Calu3 (cell line): ENCODE data around the gene HES3. TPM values are rescaled to one million over a fixed set of nuclear protein-coding genes. Genes with fewer than 3 reads are reported as not detected.

ENCODE experiments used
- Bru-seq: library from RNA; stranded (reverse); fragments of 400-500 nt; gene quantifications from one replicate; lab custom pipeline; 2021; lab: Mats Ljungman, UMichigan
- BruChase-seq, 2 experiments: library from RNA; stranded (reverse); fragments of 400-500 nt; gene quantifications; one replicate each; lab custom pipeline; 2021; lab: Mats Ljungman, UMichigan
- BruUV-seq: library from RNA; stranded (reverse); fragments of 400-500 nt; replicated peaks from 2 replicates; lab custom pipeline; 2021; lab: Mats Ljungman, UMichigan
- CTCF ChIA-PET: fragments of 300-600 bp; sonication (Branson Sonifier 250); formaldehyde crosslinking; loops from one replicate; lab custom pipeline; 2022; ENCODE audit warnings: antibody characterized with exemption; lab: Charles Lee
- DNase-seq: peaks from one replicate; pipeline ENCODE4 v3.0.0; 2022
- H3K27ac Mint-ChIP-seq: one replicate; pipeline ENCODE4 v1.8.0; 2022; ENCODE audit warnings: mixed read lengths; ENCODE audit not compliant: unreplicated experiment
- H3K27me3 Mint-ChIP-seq: one replicate; pipeline ENCODE4 v1.8.0; 2022; ENCODE audit warnings: mixed read lengths; ENCODE audit not compliant: unreplicated experiment
- H3K36me3 Mint-ChIP-seq: one replicate; pipeline ENCODE4 v1.8.0; 2022; ENCODE audit warnings: mild to moderate bottlenecking, moderate library complexity, mixed read lengths; ENCODE audit not compliant: insufficient read depth, unreplicated experiment
- H3K4me1 Mint-ChIP-seq: one replicate; pipeline ENCODE4 v1.8.0; 2022; ENCODE audit warnings: mild to moderate bottlenecking, low read depth, mixed read lengths; ENCODE audit not compliant: unreplicated experiment
- H3K4me3 Mint-ChIP-seq: one replicate; pipeline ENCODE4 v1.8.0; 2022; ENCODE audit warnings: mild to moderate bottlenecking, low read depth, moderate library complexity, mixed read lengths; ENCODE audit not compliant: unreplicated experiment
- H3K9me3 Mint-ChIP-seq: one replicate; pipeline ENCODE4 v1.8.0; 2022; ENCODE audit warnings: low read depth, mixed read lengths; ENCODE audit not compliant: unreplicated experiment
- intact Hi-C: fragments of 100-400 bp; cut with micrococcal nuclease; formaldehyde crosslinking; loops from one replicate; pipeline ENCODE4 v1.10.0; 2022; ENCODE audit not compliant: unreplicated experiment
- long read RNA-seq: library from polyadenylated mRNA; stranded (forward); transcript quantifications from one replicate; pipeline ENCODE4 v2.0.0, GENCODE V29; 2022
- total RNA-seq: library from RNA; stranded (reverse); gene quantifications from 2 replicates; pipeline ENCODE4 v1.2.3, GENCODE V29; 2022
- TF ChIP-seq, protein P1 (sequence below): fragments of 200-600 bp; IDR thresholded peaks from one replicate; pipeline ENCODE4 v1.8.0; 2022; ENCODE audit warnings: antibody characterized with exemption; ENCODE audit not compliant: unreplicated experiment

HES3 gene, protein sequence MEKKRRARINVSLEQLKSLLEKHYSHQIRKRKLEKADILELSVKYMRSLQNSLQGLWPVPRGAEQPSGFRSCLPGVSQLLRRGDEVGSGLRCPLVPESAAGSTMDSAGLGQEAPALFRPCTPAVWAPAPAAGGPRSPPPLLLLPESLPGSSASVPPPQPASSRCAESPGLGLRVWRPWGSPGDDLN
- total RNA-seq = not detected in 2 replicates
- not detected for Bru-seq, nascent RNA
- BruChase-seq, experiment 1, labeled RNA remaining after a 6-hour chase = not detected
- not detected for BruChase-seq, experiment 2, labeled RNA remaining after a 2-hour chase
- long read RNA-seq = 0 reads

DNA sequence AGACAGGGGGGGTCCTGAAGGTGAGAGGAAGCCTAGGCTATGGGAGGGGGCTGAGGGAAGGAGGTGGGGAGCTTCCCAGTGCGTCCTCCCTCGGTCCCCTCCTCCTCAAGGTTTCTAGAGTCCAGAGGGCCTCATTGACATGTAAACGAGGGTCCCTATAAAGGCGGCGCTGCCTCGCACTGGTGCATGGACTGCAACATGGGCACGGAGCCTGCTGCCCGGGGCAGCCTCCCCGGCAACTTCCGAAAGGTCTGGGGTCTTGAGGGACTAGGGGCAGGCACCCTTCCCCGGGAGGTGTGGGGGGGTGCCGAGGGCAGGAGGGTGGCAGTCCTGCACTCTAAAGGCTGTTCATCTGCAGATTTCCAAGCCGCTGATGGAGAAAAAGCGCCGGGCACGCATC lies at the start of gene HES3:
HES3 (plus strand) TSS at position 187 of the 400 bp plus-strand sequence; CDS start at position 374, 187 bp downstream.
- CTCF ChIA-PET = no interaction called here
- no peak within 1 kb of the TSS for H3K4me3 Mint-ChIP-seq
- H3K27ac Mint-ChIP-seq = no peak within 1 kb of the TSS
- peaks cover 8% of the 10 kb centered on the region for H3K36me3 Mint-ChIP-seq
- no peaks in the 10 kb centered on the region for H3K9me3 Mint-ChIP-seq
- intact Hi-C loops = loop anchor here (2.0 to 10.0 kb wide), 3 partner anchors 135 to 191 kb away; no protein-coding TSS in a partner anchor
- no peaks in the 10 kb centered on the region for H3K4me1 Mint-ChIP-seq
- TF ChIP-seq, protein P1, sequence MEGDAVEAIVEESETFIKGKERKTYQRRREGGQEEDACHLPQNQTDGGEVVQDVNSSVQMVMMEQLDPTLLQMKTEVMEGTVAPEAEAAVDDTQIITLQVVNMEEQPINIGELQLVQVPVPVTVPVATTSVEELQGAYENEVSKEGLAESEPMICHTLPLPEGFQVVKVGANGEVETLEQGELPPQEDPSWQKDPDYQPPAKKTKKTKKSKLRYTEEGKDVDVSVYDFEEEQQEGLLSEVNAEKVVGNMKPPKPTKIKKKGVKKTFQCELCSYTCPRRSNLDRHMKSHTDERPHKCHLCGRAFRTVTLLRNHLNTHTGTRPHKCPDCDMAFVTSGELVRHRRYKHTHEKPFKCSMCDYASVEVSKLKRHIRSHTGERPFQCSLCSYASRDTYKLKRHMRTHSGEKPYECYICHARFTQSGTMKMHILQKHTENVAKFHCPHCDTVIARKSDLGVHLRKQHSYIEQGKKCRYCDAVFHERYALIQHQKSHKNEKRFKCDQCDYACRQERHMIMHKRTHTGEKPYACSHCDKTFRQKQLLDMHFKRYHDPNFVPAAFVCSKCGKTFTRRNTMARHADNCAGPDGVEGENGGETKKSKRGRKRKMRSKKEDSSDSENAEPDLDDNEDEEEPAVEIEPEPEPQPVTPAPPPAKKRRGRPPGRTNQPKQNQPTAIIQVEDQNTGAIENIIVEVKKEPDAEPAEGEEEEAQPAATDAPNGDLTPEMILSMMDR = no peak
- no peak for DNase-seq
- peaks cover 61% of the 10 kb centered on the region for H3K27me3 Mint-ChIP-seq
- no TSS peak for BruUV-seq

DNA sequence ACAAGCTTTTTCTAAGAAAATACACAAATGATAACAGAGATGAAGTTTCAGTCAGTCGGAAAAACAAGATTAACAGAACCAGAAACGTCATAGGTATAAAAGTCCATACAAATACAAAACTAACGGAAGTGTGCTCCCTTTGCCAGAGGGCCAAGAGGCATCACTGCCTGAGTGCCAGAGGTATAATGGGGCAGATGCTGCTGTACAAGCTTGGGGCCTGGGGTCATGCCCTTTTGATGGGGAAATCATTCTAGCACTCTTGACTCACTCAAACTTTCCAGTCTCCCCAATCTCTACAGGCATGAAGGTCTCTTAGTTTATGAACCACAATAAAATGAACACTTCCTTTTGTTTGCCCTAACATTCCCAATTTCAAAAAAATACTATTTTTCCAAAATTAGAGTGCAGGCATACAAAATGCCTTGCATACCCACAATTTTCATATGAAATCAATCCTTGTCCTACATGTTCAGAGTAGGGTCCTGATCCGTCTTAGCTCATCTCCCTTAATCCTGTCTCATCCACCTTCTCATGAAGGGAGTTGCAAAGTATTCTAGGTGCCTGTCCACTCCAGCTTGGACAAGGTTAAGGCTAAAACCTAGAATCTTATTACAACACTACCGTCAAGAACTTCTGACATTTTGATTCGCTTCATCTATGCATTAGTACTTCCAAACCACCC lies 46.1 kb upstream of the HES3 start:
- Mint-ChIP-seq H3K4me3 (peak overlapping the region; percentile 79), H3K4me1 (peaks cover 19% of the 10 kb centered on the region), H3K9me3 (no peaks in the 10 kb centered on the region), H3K36me3 (peaks cover 60% of the 10 kb centered on the region), H3K27ac (peak overlapping the region; percentile 87), H3K27me3 (no peaks in the 10 kb centered on the region)
- intact Hi-C loops = no loop called here
- TF ChIP-seq, protein P1 = no peak
- CTCF ChIA-PET = no interaction called here
- no TSS peak for BruUV-seq
- no peak for DNase-seq

DNA sequence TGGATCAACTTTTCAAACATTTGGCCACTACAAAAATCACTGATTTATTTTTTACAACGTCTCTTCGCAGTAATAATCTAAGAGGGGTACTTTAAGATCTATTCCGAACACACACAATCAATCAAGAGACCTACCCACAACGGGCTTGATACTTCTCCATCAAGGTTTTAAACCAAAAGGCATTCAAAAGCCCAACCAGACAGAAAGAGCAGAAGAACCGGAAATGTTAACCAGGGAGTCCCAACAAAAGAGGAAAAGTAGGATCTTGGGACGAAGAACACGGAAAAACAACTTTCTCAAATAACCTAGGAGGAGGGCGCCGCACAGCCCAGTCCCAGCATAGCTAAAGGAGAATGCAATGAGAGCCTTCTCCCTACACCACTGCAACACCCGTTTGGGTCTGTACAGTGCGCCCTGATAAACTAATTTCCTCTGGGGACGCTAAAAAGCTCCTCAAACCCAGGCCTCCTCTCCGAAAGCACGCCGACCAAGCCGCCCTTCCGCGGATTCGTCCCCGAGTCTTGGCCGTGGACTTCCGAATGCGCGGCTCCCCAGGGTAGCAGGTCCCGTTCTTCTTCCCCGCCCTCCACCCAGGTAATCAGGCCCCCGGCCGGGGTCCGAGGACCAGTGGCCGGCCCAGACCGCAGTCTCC lies 45.2 kb upstream of the HES3 start:
- Mint-ChIP-seq H3K27ac (peak overlapping the region; percentile 87), H3K27me3 (no peaks in the 10 kb centered on the region), H3K4me3 (peak overlapping the region; percentile 79), H3K4me1 (peaks cover 19% of the 10 kb centered on the region), H3K36me3 (peaks cover 54% of the 10 kb centered on the region), H3K9me3 (no peaks in the 10 kb centered on the region)
- CTCF ChIA-PET = interaction anchor here (0.7 kb wide), 1 partner anchor 41 kb away, joined by 3 read pairs; no protein-coding TSS in a partner anchor
- TF ChIP-seq, protein P1 = no peak
- DNase-seq = no peak
- TSS peak; percentile 40 for BruUV-seq
- intact Hi-C loops = no loop called here
